Adipose tissue (tissue), 3 donors: Measurements from ENCODE around the gene EXOSC1. TPM values are rescaled to one million over a fixed set of nuclear protein-coding genes. Genes with fewer than 3 reads are reported as not detected.

Experiments
- H3K27ac ChIP-seq: one replicate; pipeline ENCODE4 v1.5.1; 2013; ENCODE audit warnings: low read depth, low read length
- WGBS, 3 donors: extraction: QIAGEN DNeasy Blood & Tissue Kit; methylation state at CpG; one replicate each; pipeline ENCODE4 v1.1.7; 2013; 5-methylcytosine and 5-hydroxymethylcytosine counted together
- polyA plus RNA-seq, 3 donors: library from polyadenylated mRNA; stranded (reverse); fragments of 200-250 nt; gene quantifications; one replicate each; pipeline ENCODE4 v1.2.3, GENCODE V29; 2013
- donor health status: healthy with polysubstance abuse.
- donor health status: Bipolar disorder and iron deficiency.
- donor health status: healthy.

The EXOSC1 gene
- polyA plus RNA-seq, 3 donors, result 25.5 to 30.5 (median 26.0) TPM

DNA sequence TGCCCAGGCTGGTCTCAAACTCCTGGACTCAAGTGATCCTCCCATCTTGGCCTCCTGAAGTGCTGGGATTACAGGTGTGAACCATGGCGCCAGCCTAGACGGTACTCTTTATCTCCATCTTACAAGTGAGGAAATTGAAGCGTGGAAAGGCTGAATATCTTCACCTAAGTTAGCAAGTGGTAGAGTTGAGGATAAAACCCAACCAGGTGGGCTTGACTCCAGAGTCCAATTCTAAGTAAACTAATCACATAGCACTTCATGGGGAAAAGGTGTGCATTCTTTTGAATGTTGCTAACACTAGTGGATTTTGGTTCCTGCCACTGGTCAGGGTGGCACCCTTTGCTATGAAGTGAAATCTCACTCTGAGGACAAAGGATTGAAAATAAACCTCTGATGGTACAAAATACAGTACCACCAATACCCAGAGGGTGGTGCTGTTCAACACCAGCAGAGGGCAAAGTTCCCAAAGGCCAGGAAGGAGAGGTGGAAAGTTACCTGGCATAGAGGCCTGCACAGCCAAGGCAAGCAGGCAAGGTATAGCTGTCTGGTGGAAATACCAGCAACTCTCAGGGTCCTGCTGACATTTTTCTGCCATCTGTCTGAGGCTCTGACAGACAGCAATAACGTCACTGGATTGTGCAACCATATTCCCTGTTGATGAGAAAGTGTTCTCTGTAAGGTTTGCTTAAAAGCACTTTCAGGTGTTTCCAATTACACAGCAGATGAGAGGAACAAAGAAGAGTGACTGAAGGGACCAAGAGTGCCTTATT lies 17.7 kb upstream of the EXOSC1 start:
- no peak overlapping the region for H3K27ac ChIP-seq
- 65 to 75% (median 75%) methylated on average over 4 of the region's 4 CpGs for WGBS, 3 donors

DNA sequence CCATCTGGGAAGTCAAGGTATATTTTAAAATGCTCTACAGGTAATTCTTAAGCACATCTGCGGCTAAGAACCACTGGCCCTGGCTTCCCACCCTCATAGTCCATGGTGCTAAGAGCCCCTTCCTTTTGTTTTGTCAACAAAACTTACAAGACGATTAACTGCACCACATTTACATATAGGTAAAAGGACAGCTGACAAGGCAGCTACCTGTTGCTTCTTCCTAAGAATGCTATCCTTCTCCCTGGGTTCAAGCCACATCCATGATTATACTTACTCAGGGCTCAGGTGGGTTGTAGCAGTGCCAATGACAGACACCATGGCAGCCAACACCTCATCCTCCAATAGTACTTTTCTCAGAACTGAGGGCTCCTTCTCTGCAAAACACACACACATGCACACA lies 16.5 kb upstream of the EXOSC1 start:
- H3K27ac ChIP-seq, result no peak overlapping the region
- 94 to 98% (median 95%) methylated on average over 2 of the region's 2 CpGs for WGBS, 3 donors

DNA sequence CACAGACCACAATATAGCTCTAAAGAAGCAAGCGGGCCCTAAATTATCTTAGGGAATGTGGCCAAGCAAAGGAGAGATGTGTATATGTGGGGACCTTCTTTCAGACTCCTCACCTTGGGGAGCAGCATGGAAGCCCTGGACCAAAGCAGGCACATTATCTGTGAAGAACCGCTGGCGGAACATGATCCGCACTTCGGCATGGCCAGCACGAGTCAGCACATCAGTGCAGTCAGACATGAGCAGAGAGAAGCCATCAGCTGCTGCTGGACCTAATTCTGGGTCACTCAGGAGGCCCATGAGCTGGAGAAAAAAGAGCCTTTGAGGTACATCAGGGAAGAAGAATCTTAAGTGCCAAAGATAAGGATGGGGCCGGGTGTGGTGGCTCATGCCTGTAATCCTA lies 14.1 kb upstream of the EXOSC1 start:
- WGBS, 3 donors, result 77 to 85% (median 78%) methylated on average over 7 of the region's 7 CpGs
- no peak overlapping the region for H3K27ac ChIP-seq

DNA sequence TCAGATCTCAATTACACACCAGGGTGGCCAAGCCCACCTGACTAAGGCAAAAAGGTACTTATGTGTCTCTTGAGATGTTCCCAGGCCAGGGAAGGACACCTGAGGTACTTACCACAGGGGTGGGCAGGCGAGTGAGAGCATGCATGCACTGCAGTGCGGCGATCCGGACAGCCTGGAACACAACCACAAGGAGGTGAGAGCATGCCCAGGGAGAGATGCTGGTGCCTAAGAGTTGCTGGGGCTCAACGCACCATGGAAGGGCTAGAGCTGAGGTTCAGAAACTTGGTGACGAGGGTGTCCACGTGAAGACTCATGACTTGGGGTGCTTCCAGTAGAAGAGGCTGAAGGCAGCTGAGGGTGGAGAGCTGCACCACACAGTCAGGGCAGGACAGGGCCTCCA lies 13.3 kb upstream of the EXOSC1 start:
- H3K27ac ChIP-seq, result no peak overlapping the region
- WGBS, 3 donors, result 90 to 93% (median 93%) methylated on average over 7 of the region's 7 CpGs

DNA sequence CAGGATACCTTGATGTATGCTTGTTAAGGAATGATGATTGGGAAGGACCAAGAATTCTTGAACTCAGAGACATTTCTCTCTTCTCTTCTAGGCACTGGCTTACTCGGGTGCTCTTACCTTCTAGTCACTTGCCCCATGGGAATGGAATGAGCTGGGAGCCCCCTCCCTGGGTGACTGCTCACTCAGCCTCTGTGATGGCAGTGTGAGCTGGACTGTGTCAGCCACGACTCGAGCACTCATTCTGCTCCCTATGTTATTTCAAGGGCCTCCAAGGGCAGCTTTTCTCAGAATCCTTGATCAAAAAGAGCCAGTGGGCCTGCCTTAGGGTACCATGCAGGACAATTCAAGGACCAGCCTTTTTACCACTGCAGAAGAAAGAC lies 10.9 kb upstream of the EXOSC1 start:
- WGBS, 3 donors, result 72 to 75% (median 72%) methylated on average over 3 of the region's 3 CpGs
- H3K27ac ChIP-seq, result no peak overlapping the region

DNA sequence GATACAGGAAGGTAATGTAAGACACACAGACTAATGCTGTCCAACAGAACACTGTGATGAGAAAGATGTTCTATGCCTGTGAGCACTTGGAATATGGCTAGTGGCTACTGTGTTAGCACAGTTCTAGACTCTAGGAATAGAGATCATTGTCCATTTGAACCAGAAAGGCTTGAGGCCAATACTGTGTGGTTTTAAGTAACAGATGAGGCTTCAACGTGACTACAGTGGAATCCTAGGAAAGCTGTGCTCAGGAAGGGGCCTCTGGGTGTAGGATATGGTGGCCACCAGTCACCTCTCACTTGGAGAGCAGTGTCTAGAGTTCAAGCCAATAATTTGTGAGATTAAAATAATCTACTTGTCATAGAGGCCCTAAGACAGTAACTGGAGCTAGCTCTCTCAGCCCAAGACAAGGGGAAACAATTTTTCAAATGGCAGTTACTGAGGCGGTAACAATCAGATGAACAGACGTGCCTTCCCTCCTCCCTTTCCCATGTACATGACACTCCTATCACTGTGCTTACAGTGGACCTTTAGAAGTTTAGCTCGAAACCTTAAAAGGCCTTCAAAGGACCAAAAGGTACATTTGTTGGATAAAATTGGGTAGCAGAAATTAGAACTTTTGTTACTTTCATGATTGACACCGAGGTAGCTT lies 10.4 kb upstream of the EXOSC1 start:
- H3K27ac ChIP-seq, result no peak overlapping the region
- WGBS, 3 donors, result 59 to 77% (median 71%) methylated on average over 5 of the region's 5 CpGs

DNA sequence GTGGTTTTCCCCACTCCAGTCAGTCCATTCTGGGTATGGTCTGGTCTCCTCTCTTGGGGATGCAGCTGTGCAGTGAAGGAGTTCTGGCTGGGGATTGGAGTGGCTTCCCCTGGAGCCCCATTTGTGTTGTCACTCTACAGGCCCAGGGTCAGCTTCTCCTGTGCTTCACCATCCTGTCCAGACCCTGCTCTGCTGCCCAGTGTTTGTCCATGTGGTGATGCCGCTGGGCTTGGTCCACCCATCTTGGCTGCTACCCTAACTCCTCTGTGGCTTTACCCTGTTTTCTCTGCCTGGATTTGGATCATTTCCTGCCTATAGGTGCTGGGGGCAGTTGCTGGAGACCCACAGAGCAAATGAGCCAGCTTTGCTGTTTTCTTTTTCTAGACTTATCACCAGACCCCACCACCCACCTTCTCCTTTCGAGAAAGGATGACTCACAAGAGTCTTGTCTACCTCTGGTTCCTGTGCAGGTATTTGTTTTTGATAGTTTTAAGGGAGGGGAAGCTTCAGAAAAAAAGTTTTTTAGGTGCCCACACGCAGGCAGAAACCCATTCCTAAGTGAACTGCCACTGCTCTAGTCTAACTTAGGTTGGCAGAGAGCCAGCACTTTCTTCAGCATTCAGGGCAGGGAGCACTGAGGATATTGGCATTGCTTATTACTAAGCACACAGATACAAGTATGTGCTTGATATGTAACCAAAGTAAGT lies 8.7 kb upstream of the EXOSC1 start:
- 62 to 69% (median 64%) methylated on average over 3 of the region's 3 CpGs for WGBS, 3 donors
- H3K27ac ChIP-seq, result no peak overlapping the region

DNA sequence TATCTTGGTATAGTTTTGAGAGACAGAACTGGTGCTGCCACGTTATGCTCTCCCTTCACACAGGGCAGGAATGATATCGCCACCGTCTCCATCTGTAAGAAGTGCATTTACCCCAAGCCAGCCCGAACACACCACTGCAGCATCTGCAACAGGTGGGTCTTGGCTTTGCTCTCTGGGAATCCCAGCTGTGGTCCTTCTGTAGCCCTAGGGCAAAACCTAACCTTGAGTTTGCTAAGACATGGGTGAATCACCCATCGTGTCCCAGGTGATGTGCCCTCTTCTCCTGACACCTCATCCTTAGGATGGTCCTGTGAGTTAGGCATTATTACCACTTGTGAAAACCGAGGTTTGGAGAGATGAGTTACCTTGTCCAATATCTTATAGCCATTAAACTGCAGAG lies 6.5 kb upstream of the EXOSC1 start:
- WGBS, 3 donors, result 91 to 92% (median 92%) methylated on average over 6 of the region's 6 CpGs
- H3K27ac ChIP-seq, result no peak overlapping the region

DNA sequence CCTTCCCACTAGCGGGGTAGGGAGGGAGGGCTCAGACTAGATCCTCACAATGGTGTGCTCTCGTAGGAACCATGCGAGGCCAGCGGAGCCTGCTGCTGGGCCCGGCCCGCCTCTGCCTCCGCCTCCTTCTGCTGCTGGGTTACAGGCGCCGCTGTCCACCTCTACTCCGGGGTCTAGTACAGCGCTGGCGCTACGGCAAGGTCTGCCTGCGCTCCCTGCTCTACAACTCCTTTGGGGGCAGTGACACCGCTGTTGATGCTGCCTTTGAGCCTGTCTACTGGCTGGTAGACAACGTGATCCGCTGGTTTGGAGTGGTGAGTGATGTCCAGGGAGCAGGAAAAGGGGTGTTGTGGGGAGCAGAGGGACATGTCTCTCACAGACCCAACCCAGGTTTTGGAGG lies 5.8 kb upstream of the EXOSC1 start:
- WGBS, 3 donors, result 96 to 98% (median 96%) methylated on average over 15 to 17 of the region's 17 CpGs
- H3K27ac ChIP-seq, result no peak overlapping the region

DNA sequence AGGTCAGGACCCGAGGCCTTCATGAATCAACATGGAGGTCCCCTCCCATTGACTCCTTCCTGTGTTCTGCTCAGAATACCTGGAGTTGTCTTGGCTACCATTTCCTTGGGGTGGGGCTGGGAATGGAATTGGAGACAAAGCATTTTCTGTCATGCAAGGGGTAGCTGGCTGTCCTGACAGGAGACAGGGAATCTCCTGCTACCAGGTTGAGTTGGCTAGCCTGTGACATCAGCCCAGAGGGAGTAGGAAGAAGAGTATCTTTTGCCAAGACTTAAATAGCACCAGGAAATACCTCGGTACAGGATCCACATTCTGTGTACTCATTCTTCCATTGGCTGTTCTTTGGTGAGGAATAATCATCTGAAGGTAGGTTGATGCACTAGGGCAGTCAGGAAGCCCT lies 5.0 kb upstream of the EXOSC1 start:
- WGBS, 3 donors, result 63 to 79% (median 70%) methylated on average over 2 of the region's 2 CpGs

DNA sequence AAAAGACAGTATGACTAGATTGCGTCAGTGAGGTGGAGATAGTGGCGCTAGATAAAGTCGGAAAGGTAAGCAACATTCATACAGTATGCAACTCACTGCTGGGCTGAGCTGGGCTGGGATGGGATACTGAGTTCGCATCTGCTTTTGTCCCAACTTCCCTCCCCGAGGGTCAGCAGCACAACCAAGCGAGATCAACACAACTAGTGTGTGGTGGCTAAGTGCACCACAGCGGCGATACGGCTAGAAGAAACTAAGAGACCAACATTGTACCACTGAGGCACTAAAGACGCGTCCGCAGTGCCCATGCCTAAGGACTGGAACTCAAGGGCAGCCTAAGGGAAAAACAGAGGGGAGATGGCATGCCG lies 467 bp downstream of the EXOSC1 start:
- WGBS, 3 donors, result 1 to 2% (median 1%) methylated on average over 13 of the region's 13 CpGs

More for the DNA sequence above, 5.0 kb upstream of the EXOSC1 start:
- no peak overlapping the region for H3K27ac ChIP-seq

DNA sequence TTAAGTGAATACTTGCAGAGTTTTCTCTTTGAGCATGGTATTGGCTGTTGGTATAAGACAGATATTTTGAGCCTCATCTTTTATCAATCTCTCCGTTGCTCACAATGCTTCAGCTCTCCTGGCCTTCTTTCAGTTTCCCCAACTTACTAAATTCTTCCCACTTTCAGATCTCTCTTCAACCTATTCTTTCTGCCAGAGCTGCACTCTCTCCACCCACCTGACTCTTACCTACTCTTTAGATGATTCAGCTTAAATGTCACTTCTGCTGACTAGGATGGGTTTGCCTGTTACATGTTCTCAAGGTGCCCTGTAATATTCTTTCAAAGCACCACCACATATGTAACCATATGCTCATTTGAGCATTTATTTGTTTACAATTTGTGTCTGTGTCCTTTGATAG lies 1.6 kb downstream of the EXOSC1 start:
- H3K27ac ChIP-seq, result no peak overlapping the region
- WGBS, 3 donors, result 82 to 85% (median 84%) methylated on average over 1 of the region's 1 CpG

More for the DNA sequence above, 467 bp downstream of the EXOSC1 start:
- H3K27ac ChIP-seq, result no peak overlapping the region

DNA sequence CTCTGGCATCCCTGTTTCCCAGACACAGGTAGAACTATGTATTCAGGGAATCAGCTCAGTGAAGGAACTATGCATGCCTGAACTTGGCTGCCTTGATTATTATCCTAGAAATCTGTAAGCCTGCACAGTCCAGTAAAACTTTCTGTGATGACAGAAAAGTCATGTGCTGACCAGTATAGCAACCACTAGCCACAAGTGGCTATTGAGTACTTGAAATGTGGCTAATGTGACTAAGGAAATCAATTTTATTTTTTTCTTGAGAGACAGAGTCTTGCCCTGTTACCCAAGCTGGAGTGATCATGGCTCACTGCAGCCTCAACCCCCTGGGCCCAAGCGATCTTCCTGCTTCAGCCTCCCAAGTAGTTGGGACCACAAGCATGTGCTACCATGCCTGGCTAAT lies 3.5 kb downstream of the EXOSC1 start:
- WGBS, 3 donors, result 98 to 100% (median 100%) methylated on average over 1 of the region's 1 CpG
- H3K27ac ChIP-seq, result no peak overlapping the region

DNA sequence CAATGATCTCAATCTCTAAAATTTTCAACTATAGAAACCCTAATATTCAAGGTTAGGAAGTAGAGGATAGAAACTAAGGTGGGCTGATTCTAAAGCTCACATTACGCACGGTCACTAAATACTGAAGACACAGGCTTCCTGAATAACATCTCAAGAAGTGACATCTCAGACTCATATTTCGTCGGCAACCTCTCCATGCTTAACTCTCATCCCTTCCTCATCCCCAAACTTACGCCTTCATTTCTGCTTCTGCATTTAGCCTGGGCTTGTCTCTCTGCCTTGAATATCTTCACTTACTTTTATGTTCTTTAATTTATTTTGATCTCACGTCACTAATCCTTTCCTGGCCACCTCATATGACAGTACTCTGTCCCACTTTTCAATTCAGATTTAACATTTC lies 10.6 kb downstream of the EXOSC1 start:
- 81 to 93% (median 92%) methylated on average over 6 of the region's 6 CpGs for WGBS, 3 donors
- H3K27ac ChIP-seq, result no peak overlapping the region

DNA sequence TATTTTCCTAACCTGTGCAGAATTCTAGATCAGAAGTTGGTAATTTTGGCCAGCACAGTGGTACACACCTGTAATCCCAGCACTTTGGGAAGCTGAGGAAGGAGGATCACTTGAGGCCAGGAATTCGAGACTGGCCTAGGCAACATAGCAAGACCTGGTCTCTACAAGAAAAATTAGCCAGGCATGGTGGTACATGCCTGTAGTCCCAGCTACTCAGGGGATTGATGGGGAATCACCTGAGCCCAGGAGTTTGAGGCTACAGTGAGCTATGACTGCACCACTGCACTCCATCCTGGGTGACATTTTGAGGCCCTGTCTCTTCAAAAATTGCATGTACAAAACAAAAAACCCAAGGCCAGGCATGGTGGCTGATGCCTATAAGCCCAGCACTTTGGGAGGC lies 11.2 kb downstream of the EXOSC1 start:
- H3K27ac ChIP-seq, result no peak overlapping the region
- 86 to 95% (median 92%) methylated on average over 1 of the region's 1 CpG for WGBS, 3 donors

DNA sequence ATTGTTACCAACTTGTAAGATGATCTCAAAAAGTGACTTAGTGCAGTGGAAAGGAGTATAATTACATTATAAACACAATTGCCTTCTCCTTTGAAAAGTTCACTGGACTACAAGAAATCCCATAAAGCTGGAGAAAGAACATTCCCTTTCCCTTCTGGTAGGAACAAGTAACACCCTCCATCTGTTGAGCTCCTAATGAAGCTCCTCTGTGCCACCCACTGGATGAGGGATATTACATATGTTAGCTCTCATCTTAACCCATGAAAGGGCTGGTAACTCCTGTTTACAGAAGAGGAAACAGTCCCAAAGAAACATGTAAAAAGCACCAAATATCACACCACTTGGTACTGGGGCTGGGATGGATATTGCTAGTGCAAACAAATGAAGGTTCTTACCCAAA lies 11.8 kb downstream of the EXOSC1 start:
- H3K27ac ChIP-seq, result no peak overlapping the region

DNA sequence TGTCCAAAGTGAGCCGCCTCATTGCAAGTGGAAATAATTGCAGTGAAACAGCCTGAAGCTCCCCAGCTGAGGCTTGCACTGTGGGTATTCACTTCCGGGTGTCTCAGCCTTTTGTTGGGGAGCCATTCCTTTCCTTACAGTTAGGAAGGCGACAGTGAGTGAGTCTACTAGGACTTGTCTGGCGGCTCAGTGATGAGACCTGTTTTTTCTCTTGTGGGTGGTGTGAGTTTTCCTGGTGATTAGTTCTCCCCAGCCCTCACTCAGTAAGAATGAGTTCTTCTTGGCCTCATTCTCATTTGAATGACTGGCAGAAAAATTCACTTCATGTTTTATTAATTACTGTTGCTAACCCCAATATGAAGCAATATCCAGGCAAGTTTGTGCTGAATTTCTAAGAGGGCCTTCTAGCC lies 17.2 kb downstream of the EXOSC1 start:
- no peak overlapping the region for H3K27ac ChIP-seq
- WGBS, 3 donors, result 50 to 72% (median 53%) methylated on average over 4 of the region's 4 CpGs

DNA sequence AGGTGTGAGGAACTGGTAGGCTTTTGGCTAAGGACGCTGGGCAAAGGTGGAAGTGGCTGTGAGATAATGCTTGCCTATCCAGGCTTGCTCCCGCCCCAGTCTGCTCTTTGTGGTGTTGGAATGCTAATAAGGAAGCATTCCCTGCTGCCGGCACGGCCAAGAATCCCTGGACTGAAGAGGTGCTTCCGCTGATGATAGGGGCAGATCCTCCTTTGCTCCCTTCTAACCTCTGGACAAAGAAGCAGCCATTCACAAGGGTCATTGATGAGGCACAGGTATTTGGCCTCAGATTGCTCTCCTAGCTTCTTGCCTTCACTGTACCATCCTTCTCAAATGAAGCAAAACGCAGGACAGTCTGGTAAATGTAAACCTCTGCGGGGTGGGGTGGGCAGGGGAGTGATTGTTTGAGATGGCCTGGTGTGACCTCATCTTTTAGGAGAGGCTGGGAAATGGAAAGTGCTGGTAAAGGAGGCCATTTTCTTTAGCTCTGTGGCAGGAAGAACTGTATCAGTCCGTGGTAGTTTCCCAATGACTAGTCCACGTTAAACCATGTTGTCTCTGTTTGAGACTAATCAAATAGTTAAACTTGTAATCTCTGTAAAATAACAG lies 18.1 kb downstream of the EXOSC1 start:
- WGBS, 3 donors, result 26 to 34% (median 33%) methylated on average over 9 of the region's 9 CpGs
- no peak overlapping the region for H3K27ac ChIP-seq
